ENCODE measurements around the gene OPCML. TPM values are rescaled to one million over a fixed set of nuclear protein-coding genes. Genes with fewer than 3 reads are reported as not detected.

The OPCML gene
- total and polyA plus RNA-seq, 2 donors from 2014 or later = 0.77 to 1.1 TPM

DNA sequence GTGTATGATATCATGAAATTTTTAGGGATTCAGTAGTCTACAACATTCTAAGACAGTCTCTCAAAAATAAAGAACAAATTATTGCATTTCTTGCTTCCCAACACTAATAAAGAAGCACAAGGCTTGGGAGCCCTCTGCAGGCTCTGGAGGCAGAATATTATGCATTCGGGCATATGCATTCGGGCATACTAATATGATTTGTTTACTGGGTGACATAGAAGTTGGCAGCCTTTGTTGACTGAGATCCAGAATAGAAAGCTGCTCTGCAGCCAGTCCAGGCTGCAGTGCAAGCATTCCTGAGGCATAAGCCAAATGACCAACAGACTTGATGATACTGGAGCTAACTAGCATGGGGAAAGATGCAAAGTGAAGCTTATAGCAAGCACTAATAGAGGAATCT is 945.5 kb downstream of the OPCML start:
- H3K9me3 ChIP-seq (ENCODE audit: control insufficient read depth in 2 of 3, insufficient read depth in 1 of 3, low read length in 3 of 3) = no peaks in the 10 kb centered on the region
- no peaks in the 10 kb centered on the region for H3K27me3 ChIP-seq (ENCODE audit: control insufficient read depth, insufficient read depth, low read length)
- no peak for FAIRE-seq
- no peaks in the 10 kb centered on the region for H3K36me3 ChIP-seq (ENCODE audit: control insufficient read depth in 2 of 3, insufficient read depth in 3 of 3, low read length in 3 of 3)
- H3K27ac ChIP-seq (ENCODE audit: low read depth in 2 of 2, low read length in 2 of 2) = no peak overlapping the region
- intact Hi-C loops (cut with DNase I) = no loop called here
- no peak overlapping the region for H3K4me3 ChIP-seq (ENCODE audit: low read length in 3 of 3)
- H3K9ac ChIP-seq (ENCODE audit: low read length in 3 of 3) = no peak overlapping the region
- TF ChIP-seq, protein P1, sequence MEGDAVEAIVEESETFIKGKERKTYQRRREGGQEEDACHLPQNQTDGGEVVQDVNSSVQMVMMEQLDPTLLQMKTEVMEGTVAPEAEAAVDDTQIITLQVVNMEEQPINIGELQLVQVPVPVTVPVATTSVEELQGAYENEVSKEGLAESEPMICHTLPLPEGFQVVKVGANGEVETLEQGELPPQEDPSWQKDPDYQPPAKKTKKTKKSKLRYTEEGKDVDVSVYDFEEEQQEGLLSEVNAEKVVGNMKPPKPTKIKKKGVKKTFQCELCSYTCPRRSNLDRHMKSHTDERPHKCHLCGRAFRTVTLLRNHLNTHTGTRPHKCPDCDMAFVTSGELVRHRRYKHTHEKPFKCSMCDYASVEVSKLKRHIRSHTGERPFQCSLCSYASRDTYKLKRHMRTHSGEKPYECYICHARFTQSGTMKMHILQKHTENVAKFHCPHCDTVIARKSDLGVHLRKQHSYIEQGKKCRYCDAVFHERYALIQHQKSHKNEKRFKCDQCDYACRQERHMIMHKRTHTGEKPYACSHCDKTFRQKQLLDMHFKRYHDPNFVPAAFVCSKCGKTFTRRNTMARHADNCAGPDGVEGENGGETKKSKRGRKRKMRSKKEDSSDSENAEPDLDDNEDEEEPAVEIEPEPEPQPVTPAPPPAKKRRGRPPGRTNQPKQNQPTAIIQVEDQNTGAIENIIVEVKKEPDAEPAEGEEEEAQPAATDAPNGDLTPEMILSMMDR (IDR thresholded peaks at IDR 0.05; ENCODE audit: borderline replicate concordance, extremely low read depth, insufficient read depth) = no peak
- no peak for DNase-seq
- H3K4me1 ChIP-seq (ENCODE audit: control insufficient read depth in 2 of 3, insufficient read depth in 2 of 3, low read depth in 1 of 3, low read length in 3 of 3) = no peaks in the 10 kb centered on the region

DNA sequence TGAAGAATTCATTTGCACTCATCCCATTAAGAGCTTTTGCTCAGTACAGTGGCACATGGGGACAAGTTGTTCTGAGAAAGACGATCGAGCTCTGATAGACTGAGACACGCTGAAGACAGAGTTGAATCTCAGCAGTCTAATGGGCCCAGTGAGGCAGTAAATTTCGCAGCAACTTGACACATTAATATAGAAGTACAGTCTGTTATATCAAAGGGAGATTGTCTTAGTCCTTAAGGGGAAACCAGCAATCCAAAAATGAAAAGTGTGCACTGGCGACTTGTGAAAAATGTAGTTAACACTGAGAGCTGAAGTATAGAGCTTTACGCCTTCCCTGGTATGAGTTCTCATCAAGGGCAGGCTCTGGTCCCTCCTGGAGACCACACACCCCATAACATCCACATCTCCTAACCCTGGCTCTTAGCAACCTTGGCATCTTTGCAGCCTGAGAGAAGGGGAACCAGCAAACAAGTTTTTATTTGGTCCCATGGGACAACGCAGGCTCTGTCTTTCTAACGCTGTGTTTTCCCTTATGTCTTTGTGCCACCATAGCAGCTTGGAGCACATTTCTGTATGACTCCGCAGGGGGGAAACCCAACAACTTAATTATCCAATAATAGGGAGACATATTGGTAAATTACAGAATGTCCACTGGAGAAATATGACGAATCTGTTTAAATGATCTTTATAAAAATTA is 952.5 kb downstream of the OPCML start:
- Histone ChIP-seq H3K27me3 (ENCODE audit: control insufficient read depth, insufficient read depth, low read length) (no peaks in the 10 kb centered on the region), H3K27ac (ENCODE audit: low read depth in 2 of 2, low read length in 2 of 2) (no peak overlapping the region), H3K4me3 (ENCODE audit: low read length in 3 of 3) (no peak overlapping the region), H3K9me3 (ENCODE audit: control insufficient read depth in 2 of 3, insufficient read depth in 1 of 3, low read length in 3 of 3) (peaks cover 0 to 4% (median 0%) of the 10 kb centered on the region in 3 donors), H3K4me1 (ENCODE audit: control insufficient read depth in 2 of 3, insufficient read depth in 2 of 3, low read depth in 1 of 3, low read length in 3 of 3) (no peaks in the 10 kb centered on the region), H3K9ac (ENCODE audit: low read length in 3 of 3) (no peak overlapping the region), H3K36me3 (ENCODE audit: control insufficient read depth in 2 of 3, insufficient read depth in 3 of 3, low read length in 3 of 3) (no peaks in the 10 kb centered on the region)
- intact Hi-C loops (cut with DNase I) = no loop called here
- FAIRE-seq (no peak), DNase-seq (no peak)
- TF ChIP-seq, protein P1 (IDR thresholded peaks at IDR 0.05; ENCODE audit: borderline replicate concordance, extremely low read depth, insufficient read depth) = no peak

DNA sequence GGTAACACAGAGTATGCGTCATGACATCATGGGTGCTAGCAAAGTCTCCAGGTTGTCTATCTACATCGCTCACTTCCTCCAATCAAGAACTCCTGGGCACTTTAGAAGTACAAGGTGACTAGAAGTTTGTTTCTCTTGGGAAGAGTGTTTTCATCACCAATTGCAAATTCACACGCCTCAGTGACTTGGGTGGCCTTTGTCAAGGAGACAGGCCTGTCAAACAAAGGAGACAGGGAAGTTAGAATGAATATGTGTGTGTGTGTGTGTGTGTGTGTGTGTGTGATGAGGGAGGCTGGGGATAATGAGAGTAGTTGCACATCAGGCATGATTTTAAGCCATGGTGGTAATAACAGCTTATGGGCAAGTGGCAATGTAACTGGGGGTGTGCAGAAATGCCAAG is 953.2 kb downstream of the OPCML start:
- no peaks in the 10 kb centered on the region for H3K36me3 ChIP-seq (ENCODE audit: control insufficient read depth in 2 of 3, insufficient read depth in 3 of 3, low read length in 3 of 3)
- no peaks in the 10 kb centered on the region for H3K27me3 ChIP-seq (ENCODE audit: control insufficient read depth, insufficient read depth, low read length)
- TF ChIP-seq, protein P1 (IDR thresholded peaks at IDR 0.05; ENCODE audit: borderline replicate concordance, extremely low read depth, insufficient read depth) = no peak
- intact Hi-C loops (cut with DNase I) = no loop called here
- H3K4me1 ChIP-seq (ENCODE audit: control insufficient read depth in 2 of 3, insufficient read depth in 2 of 3, low read depth in 1 of 3, low read length in 3 of 3) = no peaks in the 10 kb centered on the region
- DNase-seq (peak in 1 of 5 donors; percentile 18), FAIRE-seq (no peak)
- H3K9me3 ChIP-seq (ENCODE audit: control insufficient read depth in 2 of 3, insufficient read depth in 1 of 3, low read length in 3 of 3) = peaks cover 0 to 4% (median 0%) of the 10 kb centered on the region in 3 donors
- no peak overlapping the region for H3K4me3 ChIP-seq (ENCODE audit: low read length in 3 of 3)
- H3K9ac ChIP-seq (ENCODE audit: low read length in 3 of 3) = no peak overlapping the region
- H3K27ac ChIP-seq (ENCODE audit: low read depth in 2 of 2, low read length in 2 of 2) = no peak overlapping the region

Data from kidney (tissue), 14 donors.